HG03354 (cell line): ENCODE results near the gene VPS35L.

Experiments used
- ATAC-seq: cut with Tn5 transposase; IDR thresholded peaks from one replicate; pipeline ENCODE4 v1.9.1; 2021; ENCODE audit warnings: mild to moderate bottlenecking; ENCODE audit not compliant: unreplicated experiment, poor library complexity, severe bottlenecking

The VPS35L gene

GRCh38 chr16:19583665-19584300 is 28.3 kb downstream of the VPS35L start:
- ATAC-seq: no peak

- no peak for ATAC-seq
Measured at GRCh38 chr16:19588661-19589060, 33.2 kb downstream of the VPS35L start.

- no peak for ATAC-seq
Measured at GRCh38 chr16:19589106-19589505, 33.6 kb downstream of the VPS35L start.

GRCh38 chr16:19589771-19590302 is 34.3 kb downstream of the VPS35L start:
- ATAC-seq: no peak

- ATAC-seq: no peak
Measured at GRCh38 chr16:19595043-19595767, 39.7 kb downstream of the VPS35L start.

- ATAC-seq: no peak
Measured at GRCh38 chr16:19598805-19599510, 43.5 kb downstream of the VPS35L start.

- ATAC-seq: no peak
Measured at GRCh38 chr16:19599968-19600716, 44.6 kb downstream of the VPS35L start.

- no peak for ATAC-seq
Measured at GRCh38 chr16:19601083-19601976, 45.8 kb downstream of the VPS35L start.

- ATAC-seq: no peak
Measured at GRCh38 chr16:19604911-19605310, 49.4 kb downstream of the VPS35L start.

GRCh38 chr16:19605701-19606100 is 50.2 kb downstream of the VPS35L start:
- ATAC-seq: no peak

GRCh38 chr16:19607616-19608280 is 52.2 kb downstream of the VPS35L start:
- ATAC-seq: no peak

GRCh38 chr16:19609359-19609758 is 53.9 kb downstream of the VPS35L start:
- no peak for ATAC-seq

- ATAC-seq: no peak
Measured at GRCh38 chr16:19610200-19610599, 54.7 kb downstream of the VPS35L start.

GRCh38 chr16:19613834-19614233 is 58.3 kb downstream of the VPS35L start:
- no peak for ATAC-seq

GRCh38 chr16:19616241-19616640 is 60.7 kb downstream of the VPS35L start:
- no peak for ATAC-seq

- no peak for ATAC-seq
Measured at GRCh38 chr16:19618876-19619275, 63.4 kb downstream of the VPS35L start.

GRCh38 chr16:19621445-19621844 is 65.9 kb downstream of the VPS35L start:
- no peak for ATAC-seq

- ATAC-seq: no peak
Measured at GRCh38 chr16:19625039-19625438, 69.5 kb downstream of the VPS35L start.
